Suprapubic skin (tissue), 3 donors: ENCODE data around the gene NT5C1B.

Experiments
- CTCF ChIP-seq, 2 donors: fragments of 200-600 bp in 1 of 2; fragments of 450-650 bp in 1 of 2; sonication (generic) in 1 of 2; IDR thresholded peaks; one replicate each; pipeline ENCODE4 v1.5.1; 2016 to 2019; ENCODE audit warnings: antibody characterized with exemption in 2 of 2, mild to moderate bottlenecking in 1 of 2, moderate library complexity in 1 of 2
- EP300 ChIP-seq: sonication (generic); formaldehyde crosslinking; IDR thresholded peaks from one replicate; pipeline ENCODE4 v1.6.1; 2017; ENCODE audit warnings: antibody characterized with exemption

DNA sequence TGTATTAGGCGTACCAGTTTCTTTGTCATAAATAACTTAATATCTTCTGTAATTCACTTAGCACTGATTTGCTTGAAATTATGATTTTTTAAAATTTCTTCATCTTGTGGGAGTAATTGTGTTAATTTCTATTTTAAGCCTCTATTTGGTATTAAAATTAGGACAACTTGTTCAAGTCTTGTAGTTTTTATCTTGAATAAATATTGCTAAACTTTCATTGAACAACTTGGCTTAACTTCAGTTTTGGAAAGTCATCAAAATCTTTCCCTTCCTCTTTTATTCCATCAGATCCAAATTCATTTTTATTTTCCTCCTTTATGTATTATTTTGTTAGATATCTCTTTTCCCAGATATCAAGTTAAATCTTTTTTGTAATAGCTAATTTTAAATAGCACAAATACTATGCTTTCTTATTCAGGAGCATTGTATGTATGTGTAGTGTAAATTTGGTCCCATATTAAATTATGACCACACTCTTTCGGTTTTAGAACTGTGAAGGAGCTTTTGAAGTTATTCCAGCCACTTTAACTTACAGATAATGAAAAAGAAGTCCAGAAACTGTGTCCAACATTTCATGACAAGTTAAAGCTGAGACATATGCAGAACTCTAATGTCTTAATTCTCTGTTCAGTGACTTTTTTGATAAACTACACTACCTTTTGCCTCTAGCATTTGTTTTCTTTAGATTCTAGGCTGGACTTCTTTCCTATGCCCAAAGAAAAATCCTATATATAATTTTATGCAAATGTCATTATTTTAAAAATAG, 31.7 kb upstream of the NT5C1B start:
- TF ChIP-seq CTCF (IDR thresholded peaks at IDR 0.05): no peak
- no peak for TF ChIP-seq EP300
